Hepatocyte (in vitro differentiated cells): ENCODE data around the gene ANKRD36C. TPM values are rescaled to one million over a fixed set of nuclear protein-coding genes. Genes with fewer than 3 reads are reported as not detected.
"Not testable (repeated sequence)": the region's sequence is repeated elsewhere in the genome, so short reads cannot be mapped to it uniquely, and the experiment has no call there.

Experiments used
- DNase-seq: peaks from one replicate; pipeline ENCODE4 v3.0.0-alpha.2; 2016; ENCODE audit warnings: low spot score
- H2AFZ ChIP-seq: fragments of 200-600 bp; sonication (generic); 2 replicates; pipeline ENCODE4 v1.6.0; 2016; ENCODE audit warnings: antibody characterized with exemption, mild to moderate bottlenecking
- H3K27ac ChIP-seq: fragments of 200-600 bp; sonication (generic); 2 replicates; pipeline ENCODE4 v1.5.1; 2016; ENCODE audit warnings: mild to moderate bottlenecking
- H3K27me3 ChIP-seq: fragments of 200-600 bp; sonication (generic); 2 replicates; pipeline ENCODE4 v1.6.1; 2016
- H3K36me3 ChIP-seq: fragments of 200-600 bp; sonication (generic); replicated peaks from 2 replicates; pipeline ENCODE4 v1.5.1; 2016; ENCODE audit warnings: low read depth; ENCODE audit not compliant: insufficient read depth
- H3K4me1 ChIP-seq: fragments of 200-600 bp; sonication (generic); 2 replicates; pipeline ENCODE4 v1.5.1; 2016; ENCODE audit warnings: mild to moderate bottlenecking, moderate library complexity; ENCODE audit not compliant: insufficient read depth
- H3K4me2 ChIP-seq: fragments of 200-600 bp; sonication (generic); 2 replicates; pipeline ENCODE4 v1.6.0; 2016
- H3K4me3 ChIP-seq: fragments of 200-600 bp; sonication (generic); 2 replicates; pipeline ENCODE4 v1.5.1; 2016; ENCODE audit warnings: mild to moderate bottlenecking
- H3K79me2 ChIP-seq: fragments of 200-600 bp; sonication (generic); 2 replicates; pipeline ENCODE4 v1.6.0; 2017; ENCODE audit warnings: mild to moderate bottlenecking
- H3K9me2 ChIP-seq: fragments of 200-600 bp; sonication (generic); replicated peaks from 2 replicates; pipeline ENCODE4 v1.6.0; 2017; ENCODE audit warnings: mild to moderate bottlenecking; ENCODE audit not compliant: insufficient read depth
- H3K9me3 ChIP-seq: fragments of 200-600 bp; sonication (generic); 2 replicates; pipeline ENCODE4 v1.5.1; 2016; ENCODE audit warnings: low read depth, mild to moderate bottlenecking
- H4K20me1 ChIP-seq: fragments of 200-600 bp; sonication (generic); 2 replicates; pipeline ENCODE4 v1.6.0; 2016; ENCODE audit warnings: mild to moderate bottlenecking; ENCODE audit not compliant: insufficient read depth, poor library complexity, severe bottlenecking
- EZH2 ChIP-seq: fragments of 200-600 bp; sonication (generic); IDR thresholded peaks from 2 replicates; pipeline ENCODE4 v1.6.1; 2016; ENCODE audit warnings: antibody characterized with exemption, mild to moderate bottlenecking, borderline replicate concordance
- EZH2phosphoT487 ChIP-seq: fragments of 200-600 bp; sonication (generic); IDR thresholded peaks from one replicate; pipeline ENCODE4 v1.6.1; 2018; ENCODE audit warnings: antibody characterized with exemption, mild to moderate bottlenecking, low read depth, moderate library complexity; ENCODE audit not compliant: unreplicated experiment, severe bottlenecking
- WGBS: methylation state at CpG from one replicate; pipeline ENCODE4 v1.1.6; 2016; ENCODE audit warnings: low lambda C conversion rate; ENCODE audit errors: missing lambda C conversion rate; 5-methylcytosine and 5-hydroxymethylcytosine counted together
- polyA plus RNA-seq: library from polyadenylated mRNA; unstranded; fragments of >200 nt; fragmentation: Nextera tagmentation; extraction: Ambion mirVana; gene quantifications from 2 replicates; pipeline ENCODE4 v1.2.1, GENCODE V29; 2016
- total RNA-seq: library from RNA; depleted of rRNA; stranded (reverse); fragments of >200 nt; gene quantifications from 2 replicates; pipeline ENCODE4 v1.2.3, GENCODE V29; 2014
- TF ChIP-seq, protein P1 (sequence below): fragments of 200-600 bp; sonication (generic); IDR thresholded peaks from 2 replicates; pipeline ENCODE4 v1.5.1; 2016; ENCODE audit warnings: antibody characterized with exemption, mild to moderate bottlenecking; ENCODE audit not compliant: poor library complexity

The ANKRD36C gene
- total and polyA plus RNA-seq, 2 experiments from 2014 or later: 16.8 to 29.6 TPM

- no peaks in the 10 kb centered on the region for H3K4me1 ChIP-seq
- no peaks in the 10 kb centered on the region for H3K9me3 ChIP-seq
- H3K4me3 ChIP-seq: no peak overlapping the region
- no peak overlapping the region for H2AFZ ChIP-seq
- H3K79me2 ChIP-seq: no peaks in the 10 kb centered on the region
- 96% methylated on average over 4 of the region's 4 CpGs for WGBS
- TF ChIP-seq, protein P1, sequence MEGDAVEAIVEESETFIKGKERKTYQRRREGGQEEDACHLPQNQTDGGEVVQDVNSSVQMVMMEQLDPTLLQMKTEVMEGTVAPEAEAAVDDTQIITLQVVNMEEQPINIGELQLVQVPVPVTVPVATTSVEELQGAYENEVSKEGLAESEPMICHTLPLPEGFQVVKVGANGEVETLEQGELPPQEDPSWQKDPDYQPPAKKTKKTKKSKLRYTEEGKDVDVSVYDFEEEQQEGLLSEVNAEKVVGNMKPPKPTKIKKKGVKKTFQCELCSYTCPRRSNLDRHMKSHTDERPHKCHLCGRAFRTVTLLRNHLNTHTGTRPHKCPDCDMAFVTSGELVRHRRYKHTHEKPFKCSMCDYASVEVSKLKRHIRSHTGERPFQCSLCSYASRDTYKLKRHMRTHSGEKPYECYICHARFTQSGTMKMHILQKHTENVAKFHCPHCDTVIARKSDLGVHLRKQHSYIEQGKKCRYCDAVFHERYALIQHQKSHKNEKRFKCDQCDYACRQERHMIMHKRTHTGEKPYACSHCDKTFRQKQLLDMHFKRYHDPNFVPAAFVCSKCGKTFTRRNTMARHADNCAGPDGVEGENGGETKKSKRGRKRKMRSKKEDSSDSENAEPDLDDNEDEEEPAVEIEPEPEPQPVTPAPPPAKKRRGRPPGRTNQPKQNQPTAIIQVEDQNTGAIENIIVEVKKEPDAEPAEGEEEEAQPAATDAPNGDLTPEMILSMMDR: no peak
- TF ChIP-seq EZH2: no peak
- no peak for TF ChIP-seq EZH2phosphoT487
- no peaks in the 10 kb centered on the region for H3K36me3 ChIP-seq
- no peak overlapping the region for H3K4me2 ChIP-seq
- H3K9me2 ChIP-seq: no peaks in the 10 kb centered on the region
- H3K27ac ChIP-seq: no peak overlapping the region
- H4K20me1 ChIP-seq: no peaks in the 10 kb centered on the region
- DNase-seq: no peak
- no peaks in the 10 kb centered on the region for H3K27me3 ChIP-seq
These were observed 33.5 kb upstream of the ANKRD36C start for GRCh38 chr2:96025194-96025492.

- H3K79me2 ChIP-seq: no peaks in the 10 kb centered on the region
- H3K9me3 ChIP-seq: no peaks in the 10 kb centered on the region
- no peaks in the 10 kb centered on the region for H3K4me1 ChIP-seq
- no peaks in the 10 kb centered on the region for H3K36me3 ChIP-seq
- H3K27me3 ChIP-seq: no peaks in the 10 kb centered on the region
- DNase-seq: no peak
- H3K9me2 ChIP-seq: no peaks in the 10 kb centered on the region
- no peak for TF ChIP-seq EZH2
- TF ChIP-seq, protein P1: no peak
- no peak for TF ChIP-seq EZH2phosphoT487
- H3K27ac ChIP-seq: no peak overlapping the region
- no peak overlapping the region for H2AFZ ChIP-seq
- H3K4me3 ChIP-seq: no peak overlapping the region
- no peak overlapping the region for H3K4me2 ChIP-seq
- 91% methylated on average over 24 of the region's 27 CpGs for WGBS
- H4K20me1 ChIP-seq: no peaks in the 10 kb centered on the region
These were observed 32.9 kb upstream of the ANKRD36C start for GRCh38 chr2:96024336-96025193.

DNA sequence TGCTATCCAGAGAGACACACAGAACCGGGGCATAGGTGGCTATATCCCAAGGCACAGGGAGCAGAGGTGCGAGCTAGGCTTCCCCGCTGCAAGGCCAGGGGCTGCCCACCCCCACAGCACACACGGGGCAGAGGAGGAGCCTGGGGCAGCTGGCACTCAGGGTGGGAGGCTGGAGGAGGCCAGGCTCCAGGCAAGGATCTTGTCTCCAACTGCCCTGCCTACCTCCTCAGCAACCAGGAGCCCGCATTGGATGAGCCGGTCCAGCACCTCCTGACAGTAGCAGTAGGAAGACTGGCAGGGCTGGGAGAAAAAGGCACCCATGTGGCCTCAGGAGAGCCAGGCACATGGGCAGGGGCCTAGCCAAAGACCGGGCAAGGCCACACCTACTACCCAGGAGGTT, 32.1 kb upstream of the ANKRD36C start:
- not testable (repeated sequence) for DNase-seq, H3K27me3 ChIP-seq
- 91% methylated on average over 7 of the region's 7 CpGs for WGBS

GRCh38 chr2:96022701-96023447, 31.2 kb upstream of the ANKRD36C start:
- H3K4me1 ChIP-seq, H3K9me3 ChIP-seq, H3K27me3 ChIP-seq, H3K4me2 ChIP-seq, H3K4me3 ChIP-seq, H3K9me2 ChIP-seq, H3K79me2 ChIP-seq, H3K36me3 ChIP-seq, H2AFZ ChIP-seq, H4K20me1 ChIP-seq, H3K27ac ChIP-seq: not testable (repeated sequence)
- TF ChIP-seq, protein P1: peak; percentile 86
- peak; percentile 87 for DNase-seq
- WGBS: 67% methylated on average over 13 of the region's 19 CpGs

More for the DNA sequence above, 32.1 kb upstream of the ANKRD36C start:
- H3K4me1 ChIP-seq, H3K4me2 ChIP-seq, H4K20me1 ChIP-seq, H2AFZ ChIP-seq, H3K9me3 ChIP-seq, H3K27ac ChIP-seq, H3K9me2 ChIP-seq, H3K36me3 ChIP-seq, H3K4me3 ChIP-seq, H3K79me2 ChIP-seq: not testable (repeated sequence)

DNA sequence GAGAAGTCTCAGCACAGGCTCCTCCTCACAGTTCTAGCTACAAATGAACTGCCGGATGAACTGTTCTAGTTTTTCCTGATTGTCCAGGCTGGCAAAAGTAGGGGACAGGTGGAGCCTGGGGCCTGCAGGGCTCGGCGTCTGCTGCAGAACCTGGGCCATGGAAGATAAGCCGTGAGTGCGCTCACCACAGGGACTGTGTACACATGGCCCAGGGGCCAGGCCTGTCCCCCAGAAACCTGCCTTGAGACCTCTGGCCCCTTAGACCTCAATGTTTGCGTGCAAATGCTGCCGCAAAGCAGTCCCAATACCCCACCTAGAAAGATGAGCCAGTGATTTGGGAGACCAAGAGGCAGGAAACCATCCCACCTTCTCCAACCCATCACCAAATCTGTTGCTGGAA, 30.5 kb upstream of the ANKRD36C start:
- H3K9me2 ChIP-seq, H3K79me2 ChIP-seq, H3K27ac ChIP-seq, H4K20me1 ChIP-seq, H3K36me3 ChIP-seq, H3K4me2 ChIP-seq, DNase-seq, H2AFZ ChIP-seq, H3K4me3 ChIP-seq, H3K9me3 ChIP-seq, H3K27me3 ChIP-seq, H3K4me1 ChIP-seq: not testable (repeated sequence)
- WGBS: 62% methylated on average over 7 of the region's 7 CpGs

GRCh38 chr2:96021142-96021541, 29.5 kb upstream of the ANKRD36C start:
- WGBS: 89% methylated on average over 4 of the region's 4 CpGs
- H3K9me3 ChIP-seq, H3K27me3 ChIP-seq, H3K4me2 ChIP-seq, H3K36me3 ChIP-seq, H3K27ac ChIP-seq, H3K4me3 ChIP-seq, H3K79me2 ChIP-seq, DNase-seq, H4K20me1 ChIP-seq, H2AFZ ChIP-seq, H3K9me2 ChIP-seq, H3K4me1 ChIP-seq: not testable (repeated sequence)
